ENCODE data around the gene TUBGCP5.

DNA sequence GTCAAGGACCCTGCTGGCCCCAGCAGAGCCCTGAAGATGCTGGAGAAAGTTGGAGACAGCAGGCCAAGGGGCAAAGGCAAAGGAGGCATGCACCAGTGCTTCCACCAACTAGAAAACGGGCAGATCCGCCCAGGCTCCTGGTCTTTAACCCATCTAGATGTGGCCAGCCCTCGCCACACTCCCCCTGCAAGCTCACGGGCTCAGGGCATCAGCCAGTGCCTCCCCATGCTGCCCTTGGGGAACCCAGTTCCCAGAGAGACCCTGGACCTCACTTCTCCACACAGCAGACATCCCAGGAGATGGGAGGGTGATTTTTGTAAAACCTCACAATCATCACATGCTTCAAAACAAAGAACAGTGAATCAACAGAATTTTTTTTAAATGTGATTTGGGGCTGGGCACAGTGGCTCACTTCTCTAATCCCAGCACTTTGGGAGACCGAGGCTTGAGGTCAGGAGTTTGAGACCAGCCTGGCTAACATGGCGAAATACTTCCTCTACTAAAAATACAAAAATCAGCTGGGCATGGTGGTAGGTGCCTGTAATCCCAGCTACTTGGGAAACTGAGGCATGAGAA lies 83.7 kb downstream of the TUBGCP5 start:
- TF ChIP-seq, protein P1, sequence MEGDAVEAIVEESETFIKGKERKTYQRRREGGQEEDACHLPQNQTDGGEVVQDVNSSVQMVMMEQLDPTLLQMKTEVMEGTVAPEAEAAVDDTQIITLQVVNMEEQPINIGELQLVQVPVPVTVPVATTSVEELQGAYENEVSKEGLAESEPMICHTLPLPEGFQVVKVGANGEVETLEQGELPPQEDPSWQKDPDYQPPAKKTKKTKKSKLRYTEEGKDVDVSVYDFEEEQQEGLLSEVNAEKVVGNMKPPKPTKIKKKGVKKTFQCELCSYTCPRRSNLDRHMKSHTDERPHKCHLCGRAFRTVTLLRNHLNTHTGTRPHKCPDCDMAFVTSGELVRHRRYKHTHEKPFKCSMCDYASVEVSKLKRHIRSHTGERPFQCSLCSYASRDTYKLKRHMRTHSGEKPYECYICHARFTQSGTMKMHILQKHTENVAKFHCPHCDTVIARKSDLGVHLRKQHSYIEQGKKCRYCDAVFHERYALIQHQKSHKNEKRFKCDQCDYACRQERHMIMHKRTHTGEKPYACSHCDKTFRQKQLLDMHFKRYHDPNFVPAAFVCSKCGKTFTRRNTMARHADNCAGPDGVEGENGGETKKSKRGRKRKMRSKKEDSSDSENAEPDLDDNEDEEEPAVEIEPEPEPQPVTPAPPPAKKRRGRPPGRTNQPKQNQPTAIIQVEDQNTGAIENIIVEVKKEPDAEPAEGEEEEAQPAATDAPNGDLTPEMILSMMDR (IDR thresholded peaks at IDR 0.05), result no peak
- no peak for TF ChIP-seq POLR2A (IDR thresholded peaks at IDR 0.05)
